Subcutaneous abdominal adipose tissue (tissue), 5 donors: ENCODE data around the gene PDE1A.
"Not testable (repeated sequence)": the region's sequence is repeated elsewhere in the genome, so short reads cannot be mapped to it uniquely, and the experiment has no call there.

Source experiments
- H3K27ac ChIP-seq: one replicate; pipeline ENCODE4 v1.7.0; 2013; ENCODE audit warnings: low read depth, mild to moderate bottlenecking, inconsistent platforms, low read length, moderate library complexity
- H3K27me3 ChIP-seq, 5 donors: one replicate each; pipeline ENCODE4 v1.7.0; 2013; ENCODE audit warnings: low read length in 5 of 5, inconsistent platforms in 1 of 5; ENCODE audit not compliant: control insufficient read depth in 5 of 5, insufficient read depth in 4 of 5
- H3K36me3 ChIP-seq, 5 donors: one replicate each; pipeline ENCODE4 v1.7.0; 2013; ENCODE audit warnings: low read length in 5 of 5; ENCODE audit not compliant: control insufficient read depth in 5 of 5, insufficient read depth in 5 of 5
- H3K4me1 ChIP-seq, 5 donors: one replicate each; pipeline ENCODE4 v1.7.0; 2013; ENCODE audit warnings: low read length in 5 of 5, mild to moderate bottlenecking in 3 of 5, moderate library complexity in 1 of 5; ENCODE audit not compliant: control insufficient read depth in 5 of 5, insufficient read depth in 5 of 5
- H3K4me3 ChIP-seq, 5 donors: one replicate each; pipeline ENCODE4 v1.7.0; 2013; ENCODE audit warnings: low read length in 5 of 5, low read depth in 1 of 5
- H3K9ac ChIP-seq, 5 donors: one replicate each; pipeline ENCODE4 v1.7.0; 2013; ENCODE audit warnings: low read length in 5 of 5, mild to moderate bottlenecking in 4 of 5, moderate library complexity in 3 of 5
- H3K9me3 ChIP-seq, 5 donors: one replicate each; pipeline ENCODE4 v1.7.0; 2013; ENCODE audit warnings: low read length in 5 of 5; ENCODE audit not compliant: control insufficient read depth in 5 of 5
- donor health status: healthy.
- donor health status: healthy.
- donor health status: healthy.
- donor health status: healthy.
- donor health status: healthy.

Gene PDE1A

GRCh38 chr2:182302174-182302573, 124.7 kb downstream of the PDE1A start:
- H3K36me3 ChIP-seq: no peaks in the 10 kb centered on the region
- no peaks in the 10 kb centered on the region for H3K9me3 ChIP-seq
- no peak overlapping the region for H3K27ac ChIP-seq
- no peak overlapping the region for H3K9ac ChIP-seq
- no peaks in the 10 kb centered on the region for H3K27me3 ChIP-seq
- H3K4me1 ChIP-seq: no peaks in the 10 kb centered on the region
- no peak overlapping the region for H3K4me3 ChIP-seq

GRCh38 chr2:182301093-182301492, 125.7 kb downstream of the PDE1A start:
- Histone ChIP-seq H3K4me3 (no peak overlapping the region), H3K4me1 (no peaks in the 10 kb centered on the region), H3K36me3 (no peaks in the 10 kb centered on the region), H3K27ac (no peak overlapping the region), H3K27me3 (no peaks in the 10 kb centered on the region), H3K9ac (no peak overlapping the region), H3K9me3 (no peaks in the 10 kb centered on the region)

GRCh38 chr2:182300608-182301007, 126.2 kb downstream of the PDE1A start:
- Histone ChIP-seq H3K27ac (no peak overlapping the region), H3K36me3 (no peaks in the 10 kb centered on the region)

GRCh38 chr2:182299632-182300031, 127.2 kb downstream of the PDE1A start:
- Histone ChIP-seq H3K4me1 (no peaks in the 10 kb centered on the region), H3K27me3 (no peaks in the 10 kb centered on the region), H3K4me3 (no peak overlapping the region), H3K9me3 (no peaks in the 10 kb centered on the region), H3K9ac (no peak overlapping the region), H3K36me3 (no peaks in the 10 kb centered on the region), H3K27ac (no peak overlapping the region)

More at GRCh38 chr2:182300608-182301007, 126.2 kb downstream of the PDE1A start:
- no peaks in the 10 kb centered on the region for H3K4me1 ChIP-seq
- no peak overlapping the region for H3K9ac ChIP-seq
- no peaks in the 10 kb centered on the region for H3K9me3 ChIP-seq
- H3K27me3 ChIP-seq: no peaks in the 10 kb centered on the region
- H3K4me3 ChIP-seq: no peak overlapping the region

DNA sequence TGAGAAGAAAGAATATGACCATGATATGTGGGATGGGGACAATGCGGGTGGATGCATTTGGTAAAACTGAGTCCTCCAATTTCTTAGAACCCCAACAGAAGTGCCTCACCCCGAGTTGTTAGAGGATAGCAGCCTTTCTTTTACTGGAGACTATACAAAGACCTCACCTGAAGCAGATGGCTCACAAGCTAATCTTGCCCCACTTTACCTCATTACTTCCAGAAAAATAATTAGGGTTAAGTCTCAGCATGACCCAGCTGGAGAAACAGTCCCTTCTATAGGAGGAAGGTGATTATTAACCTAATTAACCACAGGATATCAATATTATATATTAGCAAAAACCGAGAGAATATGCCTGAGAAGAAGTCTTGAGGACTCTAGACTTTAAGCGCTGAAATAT, 128.4 kb downstream of the PDE1A start:
- H3K9ac ChIP-seq: no peak overlapping the region
- no peak overlapping the region for H3K27ac ChIP-seq
- H3K4me1 ChIP-seq: no peaks in the 10 kb centered on the region
- no peak overlapping the region for H3K4me3 ChIP-seq
- no peaks in the 10 kb centered on the region for H3K27me3 ChIP-seq
- no peaks in the 10 kb centered on the region for H3K9me3 ChIP-seq
- no peaks in the 10 kb centered on the region for H3K36me3 ChIP-seq

DNA sequence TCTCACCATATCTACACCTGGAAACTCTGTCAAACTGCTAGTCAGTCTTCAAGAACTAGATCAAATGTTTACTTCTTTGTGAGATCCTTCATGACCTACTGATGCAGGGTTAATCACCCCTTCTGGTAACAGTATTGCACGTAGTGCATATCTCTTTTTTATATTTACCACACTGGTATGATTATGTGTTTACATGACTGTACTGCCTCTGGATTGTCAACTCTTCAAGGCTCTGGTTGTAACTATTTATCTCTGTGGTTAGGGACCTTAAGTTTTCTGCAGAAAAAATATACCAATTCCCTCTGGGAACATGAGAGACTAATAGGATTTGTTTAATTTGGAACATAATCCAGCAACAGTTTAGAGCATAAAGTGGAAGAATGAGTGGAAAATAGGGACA, 135.5 kb downstream of the PDE1A start:
- no peaks in the 10 kb centered on the region for H3K36me3 ChIP-seq
- no peaks in the 10 kb centered on the region for H3K27me3 ChIP-seq
- no peaks in the 10 kb centered on the region for H3K9me3 ChIP-seq
- H3K27ac ChIP-seq: no peak overlapping the region
- no peaks in the 10 kb centered on the region for H3K4me1 ChIP-seq
- H3K9ac ChIP-seq: no peak overlapping the region
- no peak overlapping the region for H3K4me3 ChIP-seq

- Histone ChIP-seq H3K27me3 (no peaks in the 10 kb centered on the region), H3K27ac (no peak overlapping the region), H3K36me3 (no peaks in the 10 kb centered on the region), H3K4me3 (no peak overlapping the region), H3K9ac (no peak overlapping the region), H3K9me3 (no peaks in the 10 kb centered on the region), H3K4me1 (no peaks in the 10 kb centered on the region)
Measured at GRCh38 chr2:182283512-182283911, 143.3 kb downstream of the PDE1A start.

GRCh38 chr2:182281276-182281675, 145.6 kb downstream of the PDE1A start:
- no peaks in the 10 kb centered on the region for H3K4me1 ChIP-seq
- no peak overlapping the region for H3K9ac ChIP-seq
- H3K27ac ChIP-seq: no peak overlapping the region
- H3K36me3 ChIP-seq: no peaks in the 10 kb centered on the region
- no peak overlapping the region for H3K4me3 ChIP-seq
- peaks cover 5 to 13% (median 8%) of the 10 kb centered on the region in 5 donors for H3K9me3 ChIP-seq
- no peaks in the 10 kb centered on the region for H3K27me3 ChIP-seq

GRCh38 chr2:182280118-182280517, 146.7 kb downstream of the PDE1A start:
- H3K4me1 ChIP-seq: no peaks in the 10 kb centered on the region
- no peaks in the 10 kb centered on the region for H3K36me3 ChIP-seq
- H3K9ac ChIP-seq: no peak overlapping the region
- H3K4me3 ChIP-seq: no peak overlapping the region
- H3K27me3 ChIP-seq: no peaks in the 10 kb centered on the region
- no peak overlapping the region for H3K27ac ChIP-seq
- H3K9me3 ChIP-seq: peaks cover 5 to 13% (median 9%) of the 10 kb centered on the region in 5 donors

GRCh38 chr2:182276662-182277061, 150.2 kb downstream of the PDE1A start:
- not testable (repeated sequence) for H3K27me3 ChIP-seq, H3K4me1 ChIP-seq

GRCh38 chr2:182267971-182268370, 158.9 kb downstream of the PDE1A start:
- Histone ChIP-seq H3K4me1 (peaks cover 0 to 9% (median 3%) of the 10 kb centered on the region in 5 donors), H3K9ac (no peak overlapping the region), H3K4me3 (no peak overlapping the region), H3K27ac (no peak overlapping the region), H3K36me3 (no peaks in the 10 kb centered on the region), H3K27me3 (no peaks in the 10 kb centered on the region), H3K9me3 (no peaks in the 10 kb centered on the region)

More at GRCh38 chr2:182276662-182277061, 150.2 kb downstream of the PDE1A start:
- H3K4me3 ChIP-seq, H3K27ac ChIP-seq, H3K9ac ChIP-seq, H3K36me3 ChIP-seq: not testable (repeated sequence)
- peaks cover 5 to 13% (median 11%) of the 10 kb centered on the region in 5 donors for H3K9me3 ChIP-seq
